ENCODE measurements around the gene PPM1E. TPM values are rescaled to one million over a fixed set of nuclear protein-coding genes. Genes with fewer than 3 reads are reported as not detected.

PPM1E gene
- total and polyA plus RNA-seq, 7 experiments from 2014 or later = 0.07 TPM; not detected in 6

- peaks cover 0 to 10% (median 0%) of the 10 kb centered on the region in 5 donors for H3K36me3 Mint-ChIP-seq
- H3K9me3 Mint-ChIP-seq = no peaks in the 10 kb centered on the region
- Histone ChIP-seq H3K4me1 (ENCODE audit: control insufficient read depth in 2 of 2, insufficient read depth in 2 of 2, low read length in 2 of 2) (no peaks in the 10 kb centered on the region), H3K27ac (ENCODE audit: low read depth, low read length) (no peak overlapping the region), H3K27me3 (ENCODE audit: control insufficient read depth in 2 of 2, insufficient read depth in 2 of 2, low read length in 2 of 2) (no peaks in the 10 kb centered on the region), H3K9me3 (ENCODE audit: control insufficient read depth in 2 of 3, low read length in 3 of 3) (no peaks in the 10 kb centered on the region), H3K36me3 (ENCODE audit: control insufficient read depth in 2 of 3, insufficient read depth in 3 of 3, low read length in 3 of 3) (peaks cover 0 to 31% (median 4%) of the 10 kb centered on the region in 3 experiments), H3K4me3 (ENCODE audit: low read length) (no peak overlapping the region)
- CTCF ChIA-PET = interaction anchor here (0.6 kb wide), 1 partner anchor 482 kb away, joined by 3 read pairs; no protein-coding TSS in a partner anchor
- ATAC-seq (no peak), DNase-seq (no peak)
- peaks cover 0 to 18% (median 9%) of the 10 kb centered on the region in 7 donors for H3K4me1 Mint-ChIP-seq
- POLR2A ChIA-PET = interaction anchor here (1.0 kb wide), 1 partner anchor 489 kb away, joined by 6 read pairs; no protein-coding TSS in a partner anchor
- intact Hi-C loops (cut with micrococcal nuclease) = no loop called here
- no peaks in the 10 kb centered on the region for H3K27me3 Mint-ChIP-seq
- no peak overlapping the region for H3K4me3 Mint-ChIP-seq
- peak overlapping the region in 3 of 9 donors; percentile 13 to 53 (median 47) for H3K27ac Mint-ChIP-seq
Measured at GRCh38 chr17:59007995-59008394, 252.3 kb downstream of the PPM1E start.

GRCh38 chr17:59008737-59009136 is 253.1 kb downstream of the PPM1E start:
- Histone ChIP-seq H3K36me3 (ENCODE audit: control insufficient read depth in 2 of 3, insufficient read depth in 3 of 3, low read length in 3 of 3) (peaks cover 0 to 33% (median 4%) of the 10 kb centered on the region in 3 experiments), H3K9me3 (ENCODE audit: control insufficient read depth in 2 of 3, low read length in 3 of 3) (no peaks in the 10 kb centered on the region), H3K27me3 (ENCODE audit: control insufficient read depth in 2 of 2, insufficient read depth in 2 of 2, low read length in 2 of 2) (no peaks in the 10 kb centered on the region), H3K27ac (ENCODE audit: low read depth, low read length) (no peak overlapping the region), H3K4me1 (ENCODE audit: control insufficient read depth in 2 of 2, insufficient read depth in 2 of 2, low read length in 2 of 2) (no peaks in the 10 kb centered on the region), H3K4me3 (ENCODE audit: low read length) (no peak overlapping the region)
- H3K27me3 Mint-ChIP-seq = no peaks in the 10 kb centered on the region
- ATAC-seq (no peak), DNase-seq (no peak)
- peak overlapping the region in 2 of 9 donors; percentile 27 to 43 for H3K27ac Mint-ChIP-seq
- intact Hi-C loops (cut with micrococcal nuclease) = no loop called here
- CTCF ChIA-PET = interaction anchor here (0.6 kb wide), 5 partner anchors 255 to 1037 kb away, joined by 3 to 5 read pairs (median 3); no protein-coding TSS in a partner anchor
- POLR2A ChIA-PET = interaction anchor here (1.0 kb wide), 1 partner anchor 489 kb away, joined by 6 read pairs; no protein-coding TSS in a partner anchor
- H3K4me3 Mint-ChIP-seq = no peak overlapping the region
- no peaks in the 10 kb centered on the region for H3K9me3 Mint-ChIP-seq
- peaks cover 0 to 13% (median 9%) of the 10 kb centered on the region in 7 donors for H3K4me1 Mint-ChIP-seq
- H3K36me3 Mint-ChIP-seq = peaks cover 0 to 16% (median 0%) of the 10 kb centered on the region in 5 donors

- Histone ChIP-seq H3K4me3 (ENCODE audit: low read length) (no peak overlapping the region), H3K4me1 (ENCODE audit: control insufficient read depth in 2 of 2, insufficient read depth in 2 of 2, low read length in 2 of 2) (no peaks in the 10 kb centered on the region), H3K36me3 (ENCODE audit: control insufficient read depth in 2 of 3, insufficient read depth in 3 of 3, low read length in 3 of 3) (peaks cover 0 to 39% (median 4%) of the 10 kb centered on the region in 3 experiments), H3K27me3 (ENCODE audit: control insufficient read depth in 2 of 2, insufficient read depth in 2 of 2, low read length in 2 of 2) (no peaks in the 10 kb centered on the region), H3K9me3 (ENCODE audit: control insufficient read depth in 2 of 3, low read length in 3 of 3) (no peaks in the 10 kb centered on the region), H3K27ac (ENCODE audit: low read depth, low read length) (no peak overlapping the region)
- POLR2A ChIA-PET = interaction anchor here (0.5 to 1.0 kb wide), 2 partner anchors 456 to 491 kb away, joined by 3 to 5 read pairs; no protein-coding TSS in a partner anchor
- intact Hi-C loops (cut with micrococcal nuclease) = no loop called here
- CTCF ChIA-PET = interaction anchor here (0.6 to 1.6 kb wide), 3 partner anchors 8 to 624 kb away, joined by 3 to 6 read pairs (median 3); no protein-coding TSS in a partner anchor
- H3K36me3 Mint-ChIP-seq = peaks cover 0 to 24% (median 7%) of the 10 kb centered on the region in 5 donors
- no peaks in the 10 kb centered on the region for H3K9me3 Mint-ChIP-seq
- peaks cover 0 to 4% (median 0%) of the 10 kb centered on the region in 7 donors for H3K4me1 Mint-ChIP-seq
- no peak overlapping the region for H3K4me3 Mint-ChIP-seq
- ATAC-seq (no peak), DNase-seq (no peak)
- no peaks in the 10 kb centered on the region for H3K27me3 Mint-ChIP-seq
- H3K27ac Mint-ChIP-seq = no peak overlapping the region
Measured at GRCh38 chr17:59010026-59010425, 254.4 kb downstream of the PPM1E start.

- H3K36me3 ChIP-seq (ENCODE audit: control insufficient read depth in 2 of 3, insufficient read depth in 3 of 3, low read length in 3 of 3) = peaks cover 0 to 51% (median 4%) of the 10 kb centered on the region in 3 experiments
- Mint-ChIP-seq H3K36me3 (peaks cover 0 to 28% (median 8%) of the 10 kb centered on the region in 5 donors), H3K4me3 (no peak overlapping the region), H3K9me3 (no peaks in the 10 kb centered on the region), H3K27ac (no peak overlapping the region), H3K27me3 (no peaks in the 10 kb centered on the region), H3K4me1 (peaks cover 0 to 4% (median 0%) of the 10 kb centered on the region in 7 donors)
- no peak for ATAC-seq
- ChIA-PET POLR2A (no interaction called here), CTCF (no interaction called here)
- intact Hi-C loops (cut with micrococcal nuclease) = no loop called here
- no peaks in the 10 kb centered on the region for H3K4me1 ChIP-seq (ENCODE audit: control insufficient read depth in 2 of 2, insufficient read depth in 2 of 2, low read length in 2 of 2)
- DNase-seq = no peak
- H3K27me3 ChIP-seq (ENCODE audit: control insufficient read depth in 2 of 2, insufficient read depth in 2 of 2, low read length in 2 of 2) = no peaks in the 10 kb centered on the region
- H3K4me3 ChIP-seq (ENCODE audit: low read length) = no peak overlapping the region
- H3K27ac ChIP-seq (ENCODE audit: low read depth, low read length) = no peak overlapping the region
- H3K9me3 ChIP-seq (ENCODE audit: control insufficient read depth in 2 of 3, low read length in 3 of 3) = no peaks in the 10 kb centered on the region
Measured at GRCh38 chr17:59011975-59012374, 256.3 kb downstream of the PPM1E start.

- Histone ChIP-seq H3K9me3 (ENCODE audit: control insufficient read depth in 2 of 3, low read length in 3 of 3) (no peaks in the 10 kb centered on the region), H3K4me1 (ENCODE audit: control insufficient read depth in 2 of 2, insufficient read depth in 2 of 2, low read length in 2 of 2) (no peaks in the 10 kb centered on the region), H3K4me3 (ENCODE audit: low read length) (no peak overlapping the region), H3K27ac (ENCODE audit: low read depth, low read length) (no peak overlapping the region), H3K27me3 (ENCODE audit: control insufficient read depth in 2 of 2, insufficient read depth in 2 of 2, low read length in 2 of 2) (no peaks in the 10 kb centered on the region), H3K36me3 (ENCODE audit: control insufficient read depth in 2 of 3, insufficient read depth in 3 of 3, low read length in 3 of 3) (peaks cover 0 to 20% (median 4%) of the 10 kb centered on the region in 3 experiments)
- no peaks in the 10 kb centered on the region for H3K27me3 Mint-ChIP-seq
- ATAC-seq = no peak
- CTCF ChIA-PET = interaction anchor here (1.1 kb wide), 1 partner anchor 8 kb away, joined by 3 read pairs; no protein-coding TSS in a partner anchor
- POLR2A ChIA-PET = interaction anchor here (0.6 kb wide), 1 partner anchor 106 kb away, joined by 7 read pairs; no protein-coding TSS in a partner anchor
- no peak for DNase-seq
- intact Hi-C loops (cut with micrococcal nuclease) = no loop called here
- H3K9me3 Mint-ChIP-seq = peaks cover 0 to 5% (median 0%) of the 10 kb centered on the region in 11 donors
- no peak overlapping the region for H3K27ac Mint-ChIP-seq
- H3K4me3 Mint-ChIP-seq = no peak overlapping the region
- H3K36me3 Mint-ChIP-seq = peaks cover 0 to 44% (median 25%) of the 10 kb centered on the region in 5 donors
- H3K4me1 Mint-ChIP-seq = peaks cover 0 to 3% (median 0%) of the 10 kb centered on the region in 7 donors
Measured at GRCh38 chr17:59018019-59018418, 262.4 kb downstream of the PPM1E start.

DNA sequence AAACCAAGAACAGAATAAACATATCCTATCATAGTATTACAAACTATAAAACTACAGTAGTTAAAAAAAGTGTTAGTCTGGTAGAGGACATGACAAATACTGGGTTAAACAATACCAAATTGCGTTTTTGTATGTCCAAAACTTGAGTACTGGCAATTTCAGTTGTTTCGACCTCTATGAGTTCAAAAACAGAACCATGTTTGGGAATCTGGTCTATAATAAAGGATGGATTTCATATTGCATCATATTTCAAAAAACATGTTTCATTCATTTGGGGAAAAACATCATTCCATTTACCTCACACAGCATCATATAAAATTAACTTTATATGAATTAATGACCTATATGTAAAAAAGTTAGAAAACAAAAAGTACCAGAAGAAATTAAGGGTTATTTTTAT is 269.3 kb downstream of the PPM1E start:
- Mint-ChIP-seq H3K9me3 (peaks cover 0 to 5% (median 0%) of the 10 kb centered on the region in 11 donors), H3K36me3 (peaks cover 0 to 26% (median 22%) of the 10 kb centered on the region in 5 donors), H3K4me1 (peaks cover 0 to 6% (median 5%) of the 10 kb centered on the region in 7 donors), H3K4me3 (no peak overlapping the region), H3K27me3 (no peaks in the 10 kb centered on the region), H3K27ac (no peak overlapping the region)
- no peak for ATAC-seq
- Histone ChIP-seq H3K4me1 (ENCODE audit: control insufficient read depth in 2 of 2, insufficient read depth in 2 of 2, low read length in 2 of 2) (no peaks in the 10 kb centered on the region), H3K9me3 (ENCODE audit: control insufficient read depth in 2 of 3, low read length in 3 of 3) (no peaks in the 10 kb centered on the region), H3K36me3 (ENCODE audit: control insufficient read depth in 2 of 3, insufficient read depth in 3 of 3, low read length in 3 of 3) (peaks cover 0 to 9% (median 4%) of the 10 kb centered on the region in 3 experiments), H3K4me3 (ENCODE audit: low read length) (no peak overlapping the region), H3K27ac (ENCODE audit: low read depth, low read length) (no peak overlapping the region), H3K27me3 (ENCODE audit: control insufficient read depth in 2 of 2, insufficient read depth in 2 of 2, low read length in 2 of 2) (no peaks in the 10 kb centered on the region)
- intact Hi-C loops (cut with micrococcal nuclease) = no loop called here
- POLR2A ChIA-PET = no interaction called here
- DNase-seq = no peak
- CTCF ChIA-PET = no interaction called here
